Glutamatergic neuron (in vitro differentiated cells): ENCODE data around the gene OTUB2. TPM values are rescaled to one million over a fixed set of nuclear protein-coding genes. Genes with fewer than 3 reads are reported as not detected.

ENCODE experiments used
- DNase-seq: peaks from one replicate; pipeline ENCODE4 v3.0.0; 2022
- H3K27ac Mint-ChIP-seq: one replicate; pipeline ENCODE4 v1.8.0; 2020; ENCODE audit warnings: mild to moderate bottlenecking, mixed read lengths, inconsistent platforms; ENCODE audit not compliant: unreplicated experiment
- H3K27me3 Mint-ChIP-seq: one replicate; pipeline ENCODE4 v1.8.0; 2020; ENCODE audit warnings: mild to moderate bottlenecking, moderate library complexity, mixed read lengths, inconsistent platforms; ENCODE audit not compliant: unreplicated experiment
- H3K36me3 Mint-ChIP-seq: one replicate; pipeline ENCODE4 v1.8.0; 2020; ENCODE audit warnings: mild to moderate bottlenecking, mixed read lengths, inconsistent platforms; ENCODE audit not compliant: unreplicated experiment
- H3K4me1 Mint-ChIP-seq: one replicate; pipeline ENCODE4 v1.8.0; 2020; ENCODE audit warnings: mild to moderate bottlenecking, low read depth, mixed read lengths, inconsistent platforms; ENCODE audit not compliant: unreplicated experiment
- H3K4me3 Mint-ChIP-seq: one replicate; pipeline ENCODE4 v1.8.0; 2020; ENCODE audit warnings: mild to moderate bottlenecking, mixed read lengths, inconsistent platforms; ENCODE audit not compliant: unreplicated experiment
- H3K9me3 Mint-ChIP-seq: one replicate; pipeline ENCODE4 v1.8.0; 2020; ENCODE audit warnings: mild to moderate bottlenecking, moderate library complexity, mixed read lengths, inconsistent platforms; ENCODE audit not compliant: unreplicated experiment
- CTCF ChIP-seq: fragments of 200-600 bp; sonication (generic); IDR thresholded peaks from one replicate; pipeline ENCODE4 v1.5.0; 2021; ENCODE audit not compliant: partially characterized antibody, unreplicated experiment
- total RNA-seq: library from RNA; stranded (reverse); fragmentation: NEBNext Ultra II Directional; extraction: Animal tissue kit (Norgen Biotek cat#: 25700); gene quantifications from one replicate; pipeline ENCODE4 v1.2.1, GENCODE V29; 2021; ENCODE audit not compliant: unreplicated experiment

OTUB2 gene
- total RNA-seq, 1 donor from 2014 or later: 5.5 TPM

DNA sequence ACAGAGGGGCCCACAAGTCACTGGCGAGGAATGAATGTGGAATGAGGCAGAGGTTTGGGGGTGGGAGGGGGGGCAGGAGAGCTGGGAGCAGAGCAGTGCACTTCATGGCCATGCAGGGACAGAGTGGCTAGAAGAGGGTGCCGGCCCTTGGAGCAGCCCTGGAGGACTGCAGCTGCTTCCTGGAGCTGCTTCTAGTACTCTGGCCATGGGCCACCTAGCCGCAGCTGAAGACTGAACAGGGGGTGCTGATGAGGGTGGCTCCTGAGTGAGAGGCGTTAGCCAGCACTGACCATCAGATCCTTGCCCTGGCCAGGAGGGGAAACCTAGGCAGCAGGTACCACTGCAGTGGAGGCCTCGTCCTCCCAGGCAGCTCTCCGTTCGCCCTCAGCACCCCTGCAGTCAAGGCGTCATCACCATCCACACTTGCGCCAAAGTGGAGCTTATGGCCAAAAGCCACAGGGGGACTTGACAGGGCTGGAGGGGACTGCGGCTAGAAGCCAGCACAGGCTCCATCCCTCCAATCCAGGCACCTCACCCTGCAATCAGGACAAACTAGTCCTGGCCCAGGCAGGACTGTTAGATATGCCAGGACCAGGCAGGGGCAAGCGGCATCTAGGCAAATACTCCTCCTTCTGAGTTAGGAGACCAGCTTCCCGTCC, 16.4 kb downstream of the OTUB2 start:
- H3K4me3 Mint-ChIP-seq: no peak overlapping the region
- H3K27ac Mint-ChIP-seq: no peak overlapping the region
- H3K27me3 Mint-ChIP-seq: peaks cover 10% of the 10 kb centered on the region
- no peak for TF ChIP-seq CTCF
- no peak for DNase-seq
- peaks cover 4% of the 10 kb centered on the region for H3K36me3 Mint-ChIP-seq
- H3K9me3 Mint-ChIP-seq: peaks cover 11% of the 10 kb centered on the region
- peaks cover 6% of the 10 kb centered on the region for H3K4me1 Mint-ChIP-seq

DNA sequence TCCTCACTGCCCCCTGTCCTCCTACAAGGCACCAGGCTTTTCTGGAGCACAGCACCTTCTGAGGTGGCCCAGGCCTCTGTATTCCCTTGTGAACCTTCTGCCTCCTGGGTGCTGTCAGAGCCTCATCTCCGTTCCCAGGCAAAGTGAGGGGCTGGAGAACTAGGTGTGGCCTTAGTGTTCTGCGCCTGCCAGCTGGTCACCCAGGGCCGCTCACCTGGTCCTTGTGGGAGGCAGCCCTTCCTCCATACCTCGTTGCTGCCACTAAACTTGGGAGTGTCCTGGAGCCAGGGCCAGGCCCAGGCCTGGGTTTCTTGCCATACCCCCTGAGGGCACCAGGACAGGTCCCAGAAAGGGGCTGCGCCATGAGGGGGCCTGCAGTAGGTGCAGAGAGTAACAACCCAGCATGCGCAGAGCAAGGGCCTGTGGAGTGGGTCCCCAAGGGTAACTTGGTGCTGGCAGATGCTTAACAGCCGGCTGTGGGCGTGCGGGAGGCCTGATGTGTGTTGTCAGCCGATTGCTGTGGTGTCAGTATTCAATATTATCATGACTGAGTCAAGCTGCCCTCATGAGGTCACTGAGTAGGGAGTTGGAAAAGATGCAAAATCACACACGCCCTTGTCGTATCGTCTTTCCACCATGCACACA, 17.1 kb downstream of the OTUB2 start:
- peaks cover 4% of the 10 kb centered on the region for H3K36me3 Mint-ChIP-seq
- peak overlapping the region; percentile 20 for H3K4me3 Mint-ChIP-seq
- peak overlapping the region; percentile 79 for H3K27ac Mint-ChIP-seq
- no peak for TF ChIP-seq CTCF
- peaks cover 13% of the 10 kb centered on the region for H3K9me3 Mint-ChIP-seq
- peaks cover 10% of the 10 kb centered on the region for H3K27me3 Mint-ChIP-seq
- H3K4me1 Mint-ChIP-seq: peaks cover 6% of the 10 kb centered on the region
- DNase-seq: no peak

DNA sequence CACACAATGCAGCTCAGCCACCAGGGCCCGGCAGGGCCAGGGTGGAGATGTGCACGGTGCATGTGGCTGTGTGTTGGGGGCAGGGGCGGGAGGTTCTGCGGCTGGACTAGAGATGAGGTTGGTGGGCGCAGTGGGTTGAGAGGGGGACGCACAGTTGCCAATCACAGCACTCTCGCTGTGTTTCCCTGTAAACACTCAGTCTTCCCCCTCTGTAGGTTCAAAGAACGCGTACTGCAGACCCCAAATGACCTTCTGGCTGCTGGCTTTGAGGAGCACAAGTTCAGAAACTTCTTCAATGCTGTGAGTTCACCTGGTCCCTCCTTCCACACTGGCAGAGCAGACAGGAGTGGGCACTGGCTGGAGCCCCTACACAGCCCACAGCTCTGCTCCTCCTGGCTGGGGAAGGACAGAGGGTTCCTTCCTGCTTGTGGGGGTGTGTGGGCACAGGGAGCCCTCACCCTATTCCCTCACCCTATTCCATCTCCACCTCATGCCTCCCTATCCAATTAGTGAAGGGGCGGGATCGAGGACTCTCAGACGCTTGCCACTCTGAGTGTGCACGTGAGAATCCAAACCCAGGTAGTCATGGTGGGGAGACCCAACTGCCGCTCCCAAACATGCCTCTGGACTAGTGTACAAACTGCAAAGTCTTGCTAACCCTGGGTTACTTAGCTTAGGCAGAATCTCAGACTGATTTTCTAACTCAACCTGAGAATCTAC, 17.8 kb downstream of the OTUB2 start:
- Mint-ChIP-seq H3K9me3 (peaks cover 14% of the 10 kb centered on the region), H3K27me3 (peaks cover 10% of the 10 kb centered on the region), H3K36me3 (peaks cover 4% of the 10 kb centered on the region), H3K4me1 (peaks cover 6% of the 10 kb centered on the region), H3K4me3 (peak overlapping the region; percentile 20), H3K27ac (peak overlapping the region; percentile 79)
- no peak for DNase-seq
- TF ChIP-seq CTCF: no peak

DNA sequence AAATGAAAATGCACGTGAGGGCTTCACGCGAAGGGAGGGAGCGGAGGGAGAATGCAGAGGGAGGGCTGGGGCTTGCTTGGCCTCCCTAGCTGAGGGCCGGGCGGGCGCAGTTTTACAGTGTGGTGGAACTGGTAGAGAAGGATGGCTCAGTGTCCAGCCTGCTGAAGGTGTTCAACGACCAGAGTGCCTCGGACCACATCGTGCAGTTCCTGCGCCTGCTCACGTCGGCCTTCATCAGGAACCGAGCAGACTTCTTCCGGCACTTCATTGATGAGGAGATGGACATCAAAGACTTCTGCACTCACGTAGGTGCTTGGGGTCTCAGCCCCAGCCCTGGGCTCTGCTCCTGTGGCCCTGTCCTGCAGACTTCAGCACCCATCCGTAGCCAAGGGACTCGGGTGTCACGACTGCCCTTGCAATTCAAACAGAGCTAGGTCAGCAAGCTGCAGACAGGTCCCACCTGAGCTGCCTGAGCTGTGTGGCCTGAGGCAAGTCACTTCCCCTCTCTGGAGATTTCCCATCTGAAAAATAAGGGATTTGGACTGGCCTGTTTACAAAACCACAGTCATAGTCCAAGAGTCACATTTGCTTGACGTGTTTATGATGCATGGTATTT, 18.4 kb downstream of the OTUB2 start:
- Mint-ChIP-seq H3K9me3 (peaks cover 14% of the 10 kb centered on the region), H3K27me3 (peaks cover 10% of the 10 kb centered on the region), H3K36me3 (no peaks in the 10 kb centered on the region), H3K4me3 (no peak overlapping the region), H3K27ac (no peak overlapping the region), H3K4me1 (peaks cover 6% of the 10 kb centered on the region)
- no peak for TF ChIP-seq CTCF
- DNase-seq: no peak
